Measurements from ENCODE around the gene MORF4L2. TPM values are rescaled to one million over a fixed set of nuclear protein-coding genes. Genes with fewer than 3 reads are reported as not detected.

MORF4L2 gene, protein sequence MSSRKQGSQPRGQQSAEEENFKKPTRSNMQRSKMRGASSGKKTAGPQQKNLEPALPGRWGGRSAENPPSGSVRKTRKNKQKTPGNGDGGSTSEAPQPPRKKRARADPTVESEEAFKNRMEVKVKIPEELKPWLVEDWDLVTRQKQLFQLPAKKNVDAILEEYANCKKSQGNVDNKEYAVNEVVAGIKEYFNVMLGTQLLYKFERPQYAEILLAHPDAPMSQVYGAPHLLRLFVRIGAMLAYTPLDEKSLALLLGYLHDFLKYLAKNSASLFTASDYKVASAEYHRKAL
- 401 to 1,224 TPM (median 462 TPM) in 5 replicates for total RNA-seq (2022; extraction: Qiagen RNA extraction)

DNA sequence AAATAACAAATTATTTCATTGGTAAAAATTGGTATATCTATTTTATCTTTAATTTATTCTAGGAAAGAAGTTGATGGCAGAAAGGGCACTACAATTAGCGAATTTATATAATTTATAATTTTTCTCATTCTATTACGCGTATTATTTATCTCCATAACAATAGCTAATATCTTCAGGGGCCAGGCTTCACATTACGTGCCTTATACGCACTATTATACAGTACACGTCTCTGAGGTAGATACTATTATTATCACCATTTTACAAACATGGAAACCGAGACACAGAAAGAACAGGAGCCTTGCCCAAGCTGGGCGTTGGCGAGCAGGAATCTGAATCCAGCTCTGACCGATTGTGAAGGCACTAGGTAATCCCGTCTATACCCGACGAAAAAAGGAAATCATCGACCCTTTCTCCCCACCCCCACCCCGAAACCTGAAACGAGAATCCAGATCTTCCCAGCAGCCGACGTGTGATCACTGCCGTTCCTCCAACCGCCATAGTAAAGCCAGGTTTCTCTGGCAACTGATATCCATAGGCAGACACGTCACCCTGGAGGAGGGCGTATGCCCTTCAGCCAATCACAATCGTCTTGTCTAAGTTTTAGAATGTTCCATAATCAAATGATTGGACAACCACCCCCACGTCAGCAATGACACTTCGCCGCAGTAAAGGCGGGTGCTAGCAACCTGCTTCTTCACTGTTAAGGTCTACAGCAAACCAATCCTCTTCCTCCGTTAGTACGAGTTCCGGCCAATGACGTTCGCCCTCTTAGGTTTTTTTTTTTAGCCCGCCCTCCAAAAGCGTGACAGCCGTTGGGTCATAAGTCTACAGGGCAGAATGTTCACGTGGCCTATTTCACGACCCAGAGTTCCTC is at the start of gene MORF4L2:
MORF4L2 (minus strand) TSS at position 501 of the 874 bp plus-strand sequence. CDS start 9,672 bp downstream, outside the sequence.

DNA sequence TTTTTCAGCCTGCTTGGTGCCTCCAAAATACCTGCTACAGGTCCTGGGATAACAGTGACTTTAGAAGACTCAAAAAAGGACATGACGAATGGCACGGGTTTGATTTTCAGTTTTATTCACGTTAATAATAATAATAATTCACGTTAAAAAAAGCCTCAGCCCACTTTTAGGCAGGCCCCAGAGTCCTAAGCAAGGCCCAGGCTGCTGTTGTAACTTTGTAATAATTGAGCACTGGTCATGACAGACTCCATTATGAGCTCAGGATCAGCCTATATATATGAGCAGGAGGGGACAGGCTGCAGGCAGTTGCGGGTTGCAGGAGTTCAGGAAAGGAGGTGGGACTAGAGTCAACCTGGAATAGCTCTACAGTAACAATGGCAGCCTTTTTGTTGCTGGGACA is 24.1 kb upstream of the MORF4L2 start, which contains the start of gene TMEM31:
TMEM31 (plus strand) TSS at position 301 of the 400 bp plus-strand sequence. CDS start 1,350 bp downstream, outside the sequence.

DNA sequence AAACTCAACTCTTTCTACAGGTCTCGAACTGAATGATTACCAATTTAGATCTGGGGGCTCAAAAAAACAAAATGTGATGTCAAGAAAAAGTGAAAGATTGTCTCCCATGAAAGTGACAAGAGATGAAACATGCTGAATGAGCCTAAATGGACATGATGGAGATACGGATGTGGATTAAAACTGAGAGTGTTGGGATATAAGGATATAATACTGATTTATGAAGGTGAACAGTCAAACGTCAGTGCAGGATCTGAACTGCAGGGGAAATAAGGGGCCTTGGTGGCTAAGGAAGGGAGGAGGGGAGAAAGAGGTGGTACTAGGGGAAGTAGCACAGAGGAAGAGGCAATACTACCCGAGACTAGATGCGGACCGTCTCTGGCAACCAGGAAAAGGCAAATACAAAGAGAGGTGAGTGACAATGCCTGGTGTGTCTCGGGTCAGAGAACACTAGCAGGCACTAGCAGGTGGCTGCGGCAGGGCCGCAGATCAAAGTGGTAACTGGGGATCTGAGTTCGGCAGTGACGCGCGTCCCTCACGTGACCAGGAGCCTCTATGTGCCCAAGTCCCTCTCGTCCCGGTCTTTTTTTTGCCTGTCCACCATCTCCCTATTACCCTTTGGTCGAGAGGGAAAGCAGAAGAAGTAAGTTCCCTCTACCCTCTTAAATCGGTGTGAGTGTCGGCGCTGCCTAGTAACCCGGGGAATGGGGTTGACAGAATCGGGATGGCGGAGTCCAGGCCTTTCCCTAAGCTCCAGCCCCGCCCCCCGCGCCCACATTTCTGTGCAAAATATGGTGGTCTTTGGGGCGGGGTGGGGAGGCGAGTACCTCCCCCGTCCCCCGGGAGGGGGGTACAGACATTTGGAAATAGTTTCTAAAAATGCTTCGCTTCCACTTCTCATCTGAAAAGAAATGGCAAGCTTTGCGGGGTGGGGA is 57.8 kb downstream of the MORF4L2 start, which contains the start of gene TCEAL1:
TCEAL1 (plus strand) TSS at position 590 of the 932 bp plus-strand sequence. CDS start 942 bp downstream, outside the sequence.

Other genes with a start within 250 kb of the MORF4L2 start
- 0.04 TPM in 1 of 5 replicates, not detected in the others for gene RAB40A, start 167.2 kb downstream of the MORF4L2 start, total RNA-seq (2022; extraction: Qiagen RNA extraction)
- gene TCEAL4, start 101.2 kb downstream of the MORF4L2 start, total RNA-seq (2022; extraction: Qiagen RNA extraction), result 106 to 162 TPM (median 113 TPM) in 5 replicates
- 14.8 to 21.2 TPM (median 16.8 TPM) in 5 replicates for gene TCEAL3, start 78.7 kb downstream of the MORF4L2 start, total RNA-seq (2022; extraction: Qiagen RNA extraction)
- gene TCEAL1, start 57.7 kb downstream of the MORF4L2 start, total RNA-seq (2022; extraction: Qiagen RNA extraction), result 33.1 to 49.6 TPM (median 38.9 TPM) in 5 replicates
- not detected in 5 replicates for gene TMEM31, start 24.2 kb upstream of the MORF4L2 start, total RNA-seq (2022; extraction: Qiagen RNA extraction)
- not detected in 5 replicates for gene PLP1, start 90.1 kb upstream of the MORF4L2 start, total RNA-seq (2022; extraction: Qiagen RNA extraction)
- gene RAB9B, start 145.6 kb upstream of the MORF4L2 start, total RNA-seq (2022; extraction: Qiagen RNA extraction), result 0.02 to 0.05 TPM (median 0.03 TPM) in 3 of 5 replicates, not detected in the others